BLaER1 treated with 17β-estradiol and CSF1 and Interleukin-3, amounts not matched to agents 10 nM and 100 nM (cell line): Measurements from ENCODE around the gene SNAI3.

Experiments used
- H3K27ac ChIP-seq, 11 experiments: shearing (Covaris generic); formaldehyde crosslinking; 2 replicates each; pipeline ENCODE4 v1.8.1; 2022
- H3K27me3 ChIP-seq, 11 experiments: shearing (Covaris generic); formaldehyde crosslinking; 2 replicates each; pipeline ENCODE4 v1.8.1; 2022
- H3K36me3 ChIP-seq, 11 experiments: shearing (Covaris generic); formaldehyde crosslinking; 2 replicates each; pipeline ENCODE4 v1.8.1; 2022
- H3K4me1 ChIP-seq, 10 experiments: shearing (Covaris generic); formaldehyde crosslinking; 2 replicates each; pipeline ENCODE4 v1.8.1; 2022
- H3K4me2 ChIP-seq, 11 experiments: shearing (Covaris generic); formaldehyde crosslinking; 2 replicates each; pipeline ENCODE4 v1.8.1; 2022
- H3K4me3 ChIP-seq, 10 experiments: shearing (Covaris generic); formaldehyde crosslinking; 2 replicates each; pipeline ENCODE4 v1.8.1; 2022
- H3K9ac ChIP-seq, 11 experiments: shearing (Covaris generic); formaldehyde crosslinking; 2 replicates each; pipeline ENCODE4 v1.8.1; 2022
- H3K9me3 ChIP-seq, 11 experiments: shearing (Covaris generic); formaldehyde crosslinking; replicated peaks in 1 of 11; 2 replicates each; pipeline ENCODE4 v1.8.1; 2022
- H4K20me1 ChIP-seq, 11 experiments: shearing (Covaris generic); formaldehyde crosslinking; 2 replicates each; pipeline ENCODE4 v1.8.1; 2022
- Cebpa-rat ChIP-seq, 11 experiments: shearing (Covaris generic); IDR thresholded peaks; 2 replicates each; pipeline ENCODE4 v1.8.1; 2022

Gene SNAI3

DNA sequence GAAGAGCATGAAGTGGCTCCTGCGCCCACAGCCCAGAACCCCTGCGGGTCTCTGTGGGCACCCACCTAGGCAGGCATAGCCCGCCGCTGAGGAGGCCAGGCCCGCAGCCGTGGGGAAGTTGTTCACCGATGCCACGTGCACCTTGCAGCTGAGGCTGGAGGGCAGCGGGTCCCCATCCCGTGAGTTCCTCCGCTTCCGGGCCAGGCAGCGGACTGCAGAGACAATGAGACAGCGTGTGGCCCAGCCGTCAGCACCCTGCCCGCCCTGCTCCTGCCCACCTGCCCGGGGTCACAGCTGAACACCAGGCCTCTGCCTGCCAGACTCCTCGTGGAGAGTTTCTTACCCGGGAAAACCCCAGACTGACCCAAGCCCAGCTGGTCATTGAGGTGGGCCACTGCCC is 28.9 kb downstream of the SNAI3 start:
- no peaks in the 10 kb centered on the region for H3K9me3 ChIP-seq
- H3K36me3 ChIP-seq, result peaks cover 11 to 52% (median 18%) of the 10 kb centered on the region in 11 experiments; a peak in 19 of 22 replicates
- H3K27me3 ChIP-seq, result no peaks in the 10 kb centered on the region
- no peak overlapping the region for H3K4me3 ChIP-seq
- H3K4me2 ChIP-seq, result peak overlapping the region; percentile 80 to 100 (median 85)
- peak overlapping the region; percentile 7 to 71 (median 46); a peak in 18 of 22 replicates for H3K9ac ChIP-seq
- peaks cover 0 to 60% (median 8%) of the 10 kb centered on the region in 11 experiments; a peak in 12 of 22 replicates for H4K20me1 ChIP-seq
- peaks cover 62 to 98% (median 87%) of the 10 kb centered on the region in 10 experiments for H3K4me1 ChIP-seq
- TF ChIP-seq Cebpa-rat (IDR thresholded peaks at IDR 0.05), result no peak
- H3K27ac ChIP-seq, result peak overlapping the region in 8 of 11 experiments; percentile 11 to 73 (median 52); a peak in 15 of 22 replicates

DNA sequence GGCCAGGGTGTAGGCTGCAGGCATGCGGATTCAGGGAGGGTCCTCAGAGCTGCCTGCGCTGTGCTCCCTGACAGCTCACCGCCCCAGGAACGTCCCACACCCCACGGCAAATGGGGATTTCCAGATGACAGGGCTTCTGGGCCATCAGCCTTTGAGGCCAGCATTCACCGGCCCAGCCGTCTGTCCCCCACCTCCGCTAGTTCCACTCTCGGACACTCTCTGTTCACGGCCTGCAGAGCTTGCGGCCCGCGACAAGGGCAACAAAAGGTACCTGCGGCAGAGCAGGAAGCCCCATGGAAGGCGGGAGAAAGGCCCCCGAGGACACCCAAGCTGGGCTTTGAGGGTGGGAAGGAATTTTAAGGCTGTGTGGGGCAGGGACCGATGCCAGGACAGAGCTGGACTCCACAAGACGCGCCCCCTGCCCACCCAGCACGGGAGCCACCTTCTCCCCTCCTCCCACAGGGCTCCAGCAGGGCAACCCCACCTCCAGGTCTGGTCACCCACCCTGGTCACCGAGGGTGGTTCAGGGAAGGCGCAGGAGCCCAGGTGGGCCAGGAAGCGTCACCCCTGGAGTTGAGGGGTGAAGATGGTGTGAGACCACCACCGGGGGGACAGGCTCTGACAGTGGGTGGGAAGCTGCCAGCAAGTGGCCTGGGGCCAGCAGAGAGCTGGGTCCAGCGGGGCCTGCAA is 29.9 kb downstream of the SNAI3 start:
- Histone ChIP-seq H3K27me3 (no peaks in the 10 kb centered on the region), H3K27ac (peak overlapping the region in 8 of 11 experiments; percentile 7 to 73 (median 52); a peak in 10 of 22 replicates), H3K9ac (peak overlapping the region in 8 of 11 experiments; percentile 18 to 71 (median 46); a peak in 15 of 22 replicates), H4K20me1 (peaks cover 0 to 58% (median 6%) of the 10 kb centered on the region in 11 experiments; a peak in 12 of 22 replicates), H3K9me3 (no peaks in the 10 kb centered on the region), H3K36me3 (peaks cover 11 to 52% (median 18%) of the 10 kb centered on the region in 11 experiments; a peak in 19 of 22 replicates), H3K4me3 (no peak overlapping the region), H3K4me2 (peak overlapping the region; percentile 80 to 100 (median 85)), H3K4me1 (peaks cover 62 to 98% (median 88%) of the 10 kb centered on the region in 10 experiments)
- no peak for TF ChIP-seq Cebpa-rat (IDR thresholded peaks at IDR 0.05)

- peaks cover 11 to 52% (median 18%) of the 10 kb centered on the region in 11 experiments; a peak in 19 of 22 replicates for H3K36me3 ChIP-seq
- peaks cover 0 to 52% (median 6%) of the 10 kb centered on the region in 11 experiments; a peak in 9 of 22 replicates for H4K20me1 ChIP-seq
- peaks cover 60 to 95% (median 86%) of the 10 kb centered on the region in 10 experiments for H3K4me1 ChIP-seq
- no peaks in the 10 kb centered on the region for H3K9me3 ChIP-seq
- no peak overlapping the region for H3K4me3 ChIP-seq
- H3K27me3 ChIP-seq, result no peaks in the 10 kb centered on the region
- no peak for TF ChIP-seq Cebpa-rat (IDR thresholded peaks at IDR 0.05)
- peak overlapping the region; percentile 80 to 100 (median 85) for H3K4me2 ChIP-seq
- peak overlapping the region in 7 of 11 experiments; percentile 31 to 71 (median 54); a peak in 11 of 22 replicates for H3K9ac ChIP-seq
- H3K27ac ChIP-seq, result peak overlapping the region in 6 of 11 experiments; percentile 7 to 73 (median 58); a peak in 7 of 22 replicates
Measured at GRCh38 chr16:88655733-88656281, 30.5 kb downstream of the SNAI3 start.

GRCh38 chr16:88655053-88655732 is 31.1 kb downstream of the SNAI3 start:
- H3K27ac ChIP-seq, result peak overlapping the region in 2 of 11 experiments; percentile 10 to 97; a peak in 1 of 22 replicates
- H3K4me1 ChIP-seq, result peaks cover 54 to 88% (median 82%) of the 10 kb centered on the region in 10 experiments
- peaks cover 3 to 51% (median 12%) of the 10 kb centered on the region in 11 experiments; a peak in 19 of 22 replicates for H4K20me1 ChIP-seq
- H3K27me3 ChIP-seq, result no peaks in the 10 kb centered on the region
- H3K9ac ChIP-seq, result peak overlapping the region in 4 of 11 experiments; percentile 54 to 71 (median 66); a peak in 4 of 22 replicates
- no peaks in the 10 kb centered on the region for H3K9me3 ChIP-seq
- peaks cover 11 to 51% (median 18%) of the 10 kb centered on the region in 11 experiments; a peak in 19 of 22 replicates for H3K36me3 ChIP-seq
- H3K4me2 ChIP-seq, result peak overlapping the region; percentile 80 to 100 (median 85)
- no peak overlapping the region for H3K4me3 ChIP-seq
- no peak for TF ChIP-seq Cebpa-rat (IDR thresholded peaks at IDR 0.05)

GRCh38 chr16:88654363-88655052 is 31.8 kb downstream of the SNAI3 start:
- Histone ChIP-seq H3K4me2 (peak overlapping the region in 9 of 11 experiments; percentile 3 to 100 (median 90); a peak in 11 of 22 replicates), H3K4me3 (no peak overlapping the region), H4K20me1 (peaks cover 10 to 54% (median 18%) of the 10 kb centered on the region in 11 experiments), H3K9me3 (no peaks in the 10 kb centered on the region), H3K27ac (peak overlapping the region in 1 of 11 experiments; percentile 97; a peak in 1 of 22 replicates), H3K9ac (peak overlapping the region in 1 of 11 experiments; percentile 37; a peak in 2 of 22 replicates), H3K36me3 (peaks cover 11 to 55% (median 21%) of the 10 kb centered on the region in 11 experiments; a peak in 21 of 22 replicates), H3K27me3 (no peaks in the 10 kb centered on the region), H3K4me1 (peaks cover 51 to 90% (median 80%) of the 10 kb centered on the region in 10 experiments)
- TF ChIP-seq Cebpa-rat (IDR thresholded peaks at IDR 0.05), result no peak

DNA sequence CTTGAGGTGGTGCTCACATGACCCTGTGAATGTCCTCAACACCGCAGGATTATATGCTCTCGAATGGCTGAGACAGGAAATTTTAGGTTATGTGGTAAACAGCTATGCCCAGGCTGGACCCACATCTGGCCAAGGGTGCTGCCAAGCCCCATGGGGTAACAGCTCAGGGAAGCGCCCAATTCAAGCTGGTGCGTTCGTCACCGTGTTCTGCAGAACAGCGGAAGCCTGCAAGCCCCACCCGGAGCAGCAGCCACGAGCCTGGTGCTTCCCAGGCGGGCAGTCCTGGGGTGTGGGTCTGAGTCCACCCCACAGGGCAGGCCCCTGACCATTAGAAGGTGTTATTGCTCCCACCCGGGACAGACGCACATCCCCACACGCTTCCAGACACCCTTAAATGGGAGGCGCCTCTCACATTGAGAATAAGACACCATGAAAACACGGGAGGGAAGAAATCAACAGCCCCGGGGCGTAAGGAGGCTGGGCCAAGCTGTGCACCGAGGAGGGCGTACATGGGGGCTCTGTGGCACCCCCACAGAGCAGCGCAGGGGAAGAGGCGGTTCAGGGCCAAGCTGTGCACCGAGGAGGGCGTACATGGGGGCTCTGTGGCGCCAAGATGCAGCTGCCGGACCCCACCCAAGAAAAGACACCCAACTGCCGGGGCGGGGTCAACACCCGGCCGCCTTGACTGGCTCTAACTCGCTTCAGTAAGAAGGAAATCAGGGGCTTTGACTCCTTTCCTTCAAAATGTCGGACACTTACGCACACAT is 32.5 kb downstream of the SNAI3 start:
- Histone ChIP-seq H3K36me3 (peaks cover 11 to 63% (median 26%) of the 10 kb centered on the region in 11 experiments; a peak in 21 of 22 replicates), H3K4me1 (peaks cover 58 to 90% (median 82%) of the 10 kb centered on the region in 10 experiments), H3K9ac (peak overlapping the region in 2 of 11 experiments; percentile 96 to 97; a peak in 3 of 22 replicates), H3K27me3 (no peaks in the 10 kb centered on the region), H3K4me3 (no peak overlapping the region), H3K9me3 (no peaks in the 10 kb centered on the region), H3K27ac (peak overlapping the region in 3 of 11 experiments; percentile 97 to 99 (median 97); a peak in 2 of 22 replicates), H3K4me2 (peak overlapping the region in 9 of 11 experiments; percentile 15 to 100 (median 99); a peak in 11 of 22 replicates), H4K20me1 (peaks cover 17 to 54% (median 20%) of the 10 kb centered on the region in 11 experiments)
- TF ChIP-seq Cebpa-rat (IDR thresholded peaks at IDR 0.05), result no peak

DNA sequence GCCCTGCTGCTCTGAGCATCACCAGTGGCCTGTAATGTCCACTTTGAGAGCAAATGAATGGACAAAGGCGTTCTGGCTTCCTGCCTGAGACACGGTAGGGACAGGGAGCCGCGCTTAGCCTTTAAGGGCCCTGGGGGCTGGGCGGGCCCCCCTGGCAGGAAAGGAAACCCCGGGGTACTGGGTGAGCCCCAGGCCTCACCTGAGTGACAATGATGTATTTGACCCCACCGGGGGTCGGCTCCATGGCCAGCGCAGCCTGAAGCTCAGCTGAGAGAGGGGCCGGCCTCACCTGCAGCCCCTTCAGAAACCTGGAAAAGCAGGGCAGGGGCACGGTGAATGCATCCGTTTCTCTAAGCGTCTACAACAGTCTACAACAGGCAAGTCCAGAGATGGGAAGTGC is 33.2 kb downstream of the SNAI3 start:
- Histone ChIP-seq H3K36me3 (peaks cover 11 to 63% (median 28%) of the 10 kb centered on the region in 11 experiments; a peak in 21 of 22 replicates), H4K20me1 (peaks cover 24 to 57% (median 27%) of the 10 kb centered on the region in 11 experiments), H3K9me3 (no peaks in the 10 kb centered on the region), H3K27ac (peak overlapping the region in 6 of 11 experiments; percentile 97 to 99 (median 98); a peak in 9 of 22 replicates), H3K27me3 (no peaks in the 10 kb centered on the region), H3K4me2 (peak overlapping the region in 10 of 11 experiments; percentile 88 to 100 (median 100); a peak in 18 of 22 replicates), H3K4me3 (no peak overlapping the region), H3K4me1 (peaks cover 62 to 92% (median 85%) of the 10 kb centered on the region in 10 experiments), H3K9ac (peak overlapping the region in 3 of 11 experiments; percentile 96 to 98 (median 97); a peak in 4 of 22 replicates)
- TF ChIP-seq Cebpa-rat (IDR thresholded peaks at IDR 0.05), result no peak
